HG02571 (cell line): ENCODE data around the gene KIN.
A peak's percentile ranks its signal among the peaks of the same experiment; 100 is the strongest.
"Not testable (repeated sequence)": the region's sequence is repeated elsewhere in the genome, so short reads cannot be mapped to it uniquely, and the experiment has no call there.

Experiments
- ATAC-seq: cut with Tn5 transposase; IDR thresholded peaks from one replicate; pipeline ENCODE4 v1.9.1; 2021; ENCODE audit warnings: mild to moderate bottlenecking, moderate library complexity; ENCODE audit not compliant: unreplicated experiment

Gene KIN, protein sequence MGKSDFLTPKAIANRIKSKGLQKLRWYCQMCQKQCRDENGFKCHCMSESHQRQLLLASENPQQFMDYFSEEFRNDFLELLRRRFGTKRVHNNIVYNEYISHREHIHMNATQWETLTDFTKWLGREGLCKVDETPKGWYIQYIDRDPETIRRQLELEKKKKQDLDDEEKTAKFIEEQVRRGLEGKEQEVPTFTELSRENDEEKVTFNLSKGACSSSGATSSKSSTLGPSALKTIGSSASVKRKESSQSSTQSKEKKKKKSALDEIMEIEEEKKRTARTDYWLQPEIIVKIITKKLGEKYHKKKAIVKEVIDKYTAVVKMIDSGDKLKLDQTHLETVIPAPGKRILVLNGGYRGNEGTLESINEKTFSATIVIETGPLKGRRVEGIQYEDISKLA

DNA sequence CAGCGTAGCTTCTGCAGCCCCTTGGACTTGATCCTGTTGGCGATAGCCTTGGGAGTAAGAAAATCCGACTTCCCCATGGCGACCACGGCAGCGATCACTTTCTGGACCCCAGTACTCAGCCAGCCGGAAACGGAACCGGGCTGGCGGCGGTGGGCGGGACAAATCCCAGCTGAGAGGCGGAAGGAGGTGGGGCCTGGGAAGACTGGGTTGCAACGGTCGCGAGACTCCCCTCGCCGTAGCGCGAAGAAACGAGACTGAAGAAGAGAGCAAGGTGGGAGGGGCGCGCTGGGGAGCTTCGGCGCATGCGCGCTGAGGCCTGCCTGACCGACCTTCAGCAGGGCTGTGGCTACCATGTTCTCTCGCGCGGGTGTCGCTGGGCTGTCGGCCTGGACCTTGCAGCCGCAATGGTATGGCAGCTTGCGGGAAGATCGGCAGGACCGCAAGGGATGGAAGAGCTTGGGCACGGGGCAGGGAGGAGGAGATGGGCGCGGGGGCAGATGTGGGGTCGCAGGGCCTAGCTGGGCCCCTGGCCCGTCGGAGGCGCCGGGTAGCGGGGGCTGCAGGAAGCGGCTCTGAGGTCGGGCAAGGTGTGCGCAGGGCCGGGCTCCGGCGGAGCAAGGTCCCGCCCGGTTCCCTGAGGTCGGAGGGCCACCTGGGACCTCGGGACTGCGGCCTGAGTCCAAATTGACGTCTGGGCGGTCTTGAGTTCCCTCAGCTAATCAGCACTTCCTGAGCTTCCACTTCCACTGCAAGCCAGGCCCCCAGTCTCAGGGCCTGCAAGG lies at the start of gene KIN, which contains the start of gene ATP5F1C:
KIN (minus strand) TSS at position 137 of the 782 bp plus-strand sequence; CDS start at position 77, 60 bp downstream.
ATP5F1C (plus strand) TSS at position 321 of the 782 bp plus-strand sequence; CDS start at position 352, 31 bp downstream.
- ATAC-seq = peak; percentile 94

DNA sequence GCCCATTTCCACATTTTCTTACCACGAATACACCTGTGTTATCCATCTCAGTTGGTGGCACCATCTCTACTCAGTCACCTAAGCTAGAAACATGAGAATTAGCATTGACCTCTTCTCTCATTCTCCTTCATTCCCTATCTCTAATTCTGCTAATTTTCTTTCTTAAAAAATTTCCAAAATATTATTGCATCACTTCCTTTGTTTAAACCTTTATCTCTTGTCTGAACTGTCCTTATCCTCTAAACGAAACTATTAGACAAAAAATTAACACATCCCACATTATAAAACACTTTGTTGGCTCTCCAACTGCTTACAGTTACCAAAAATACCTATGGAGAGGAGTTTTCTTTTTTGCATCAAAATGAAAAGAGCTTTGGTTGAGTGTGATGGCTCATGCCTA lies 48.8 kb upstream of the KIN start:
- ATAC-seq = no peak

DNA sequence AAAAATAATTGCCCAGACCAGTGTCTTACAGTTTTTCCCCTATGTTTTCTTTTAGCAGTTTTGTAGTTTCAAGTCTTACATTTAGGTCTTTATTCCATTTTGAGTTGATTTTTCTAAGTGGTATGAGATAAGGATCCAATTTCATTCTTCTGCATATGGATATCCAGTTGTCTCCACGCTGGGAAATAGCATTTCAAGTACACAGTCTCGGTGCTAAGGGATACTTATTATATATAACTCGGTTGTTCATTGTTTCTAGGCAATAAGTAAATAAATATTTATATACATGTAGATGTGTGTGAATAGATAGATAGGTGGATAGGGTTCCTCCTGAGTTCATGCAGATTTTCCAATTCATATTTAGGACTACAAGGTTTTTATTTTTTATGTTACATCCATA lies 46.5 kb upstream of the KIN start:
- ATAC-seq = no peak

DNA sequence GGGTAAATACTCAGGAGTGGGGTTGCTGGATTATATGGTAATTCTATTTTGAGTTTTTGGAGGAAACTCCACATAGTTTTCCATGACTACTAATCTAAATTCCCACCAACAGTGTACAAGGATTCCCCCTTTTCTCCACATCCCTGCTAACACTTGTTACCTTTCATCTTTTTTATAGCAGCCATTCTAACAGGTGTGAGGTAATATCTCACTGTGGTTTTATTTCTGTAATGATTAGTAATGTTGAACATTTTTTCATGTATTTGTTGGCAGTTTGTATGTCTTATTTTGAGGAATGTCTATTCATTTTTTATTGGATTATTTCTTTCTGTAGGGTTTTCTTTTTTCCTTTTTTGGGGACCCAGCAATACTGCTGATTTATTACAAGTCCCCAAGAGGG lies 45.4 kb upstream of the KIN start:
- no peak for ATAC-seq

DNA sequence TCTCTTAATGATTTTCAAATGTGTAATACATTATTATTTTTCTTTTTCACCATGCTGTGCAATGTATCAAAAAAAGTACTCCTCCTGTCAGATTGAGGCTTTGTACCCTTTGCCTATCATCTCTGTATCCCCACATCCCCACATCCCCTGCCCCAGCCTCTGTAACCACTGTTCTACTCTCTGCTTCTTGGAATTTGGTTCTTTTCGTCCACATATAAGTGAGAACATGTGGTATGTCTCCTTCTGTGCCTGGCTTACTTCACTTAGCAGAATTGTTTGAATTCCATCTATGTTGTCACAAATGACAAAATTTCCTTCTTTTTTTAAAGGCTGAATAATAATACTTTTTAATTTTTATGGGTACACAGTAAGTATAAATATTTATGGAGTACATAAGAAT lies 44.3 kb upstream of the KIN start:
- ATAC-seq = no peak

DNA sequence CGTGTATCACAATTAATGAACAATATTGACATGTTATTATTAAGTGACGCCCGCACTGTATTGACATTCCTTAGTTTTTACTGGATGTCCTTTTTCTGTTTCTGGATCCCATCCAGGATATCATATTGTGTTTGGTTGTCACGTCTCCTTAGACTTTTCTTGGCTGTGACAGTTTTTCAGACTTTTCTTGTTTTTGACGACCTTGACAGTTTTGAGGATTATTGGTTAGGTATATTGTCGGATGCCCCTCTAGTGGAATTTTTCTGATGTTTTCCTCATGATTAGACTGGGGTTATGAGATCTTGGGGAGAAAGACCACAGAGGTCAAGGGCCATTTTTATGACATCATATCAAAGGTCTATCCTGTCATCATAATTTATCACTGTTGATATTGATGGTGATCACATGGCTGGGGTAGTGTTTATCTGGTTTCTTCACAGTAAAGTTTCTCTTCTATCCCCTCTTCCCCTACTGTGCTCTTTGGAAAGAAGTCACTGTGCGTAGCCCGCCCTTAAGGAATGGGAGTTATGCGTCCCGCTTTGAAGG lies 41.6 kb upstream of the KIN start:
- no peak for ATAC-seq

DNA sequence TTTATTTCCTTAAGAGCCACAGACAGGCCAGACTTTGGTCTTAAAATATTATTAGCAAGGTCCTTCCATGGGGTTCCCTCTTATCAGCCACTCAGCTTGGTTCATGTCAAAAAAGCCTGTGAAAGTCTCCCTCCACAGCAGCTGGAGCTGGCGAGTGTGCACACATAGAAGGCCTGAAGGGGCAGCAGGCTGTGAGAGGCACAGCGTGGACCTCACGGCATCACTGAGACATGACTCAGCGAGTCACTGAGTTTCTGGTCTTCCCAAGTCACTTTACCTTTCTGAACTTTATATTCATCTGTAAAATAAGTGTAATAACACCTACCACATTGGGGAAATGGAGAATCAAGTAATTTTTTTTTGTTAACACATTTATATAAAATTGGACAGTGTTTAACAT lies 39.2 kb upstream of the KIN start:
- ATAC-seq = no peak

DNA sequence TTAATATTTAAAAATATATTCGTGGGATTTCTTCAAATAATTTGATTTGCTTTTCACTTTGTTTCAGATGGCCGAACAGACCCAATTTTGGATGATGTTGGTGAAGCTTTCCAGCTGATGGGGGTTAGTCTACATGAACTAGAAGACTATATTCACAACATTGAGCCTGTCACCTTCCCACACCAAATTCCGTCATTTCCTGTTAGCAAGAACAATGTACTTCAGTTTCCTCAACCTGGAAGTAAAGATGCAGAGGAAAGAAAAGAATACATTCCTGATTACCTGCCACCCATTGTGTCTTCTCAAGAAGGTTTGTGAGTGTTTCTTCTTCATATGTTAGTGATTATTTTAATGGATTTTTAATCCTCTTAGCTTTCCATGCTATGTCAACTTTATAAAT lies 36.5 kb upstream of the KIN start:
- no peak for ATAC-seq

DNA sequence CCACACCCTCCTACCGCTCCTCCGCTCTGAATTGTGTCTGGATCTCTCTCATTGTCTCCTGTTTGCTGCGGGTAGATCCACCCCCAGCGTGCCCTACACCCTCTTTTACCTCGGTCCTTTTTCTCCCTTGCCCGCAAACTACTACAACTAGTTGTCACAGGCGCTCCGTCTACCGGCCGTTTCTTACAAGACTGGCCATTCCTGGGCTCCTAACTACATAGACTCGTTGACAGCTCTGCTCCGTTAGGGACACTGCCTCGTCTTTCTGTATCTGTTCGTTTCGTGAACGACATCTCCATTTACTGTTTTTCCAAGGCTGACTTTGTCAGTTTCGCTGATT lies 31.3 kb upstream of the KIN start:
- ATAC-seq = peak; percentile 39

DNA sequence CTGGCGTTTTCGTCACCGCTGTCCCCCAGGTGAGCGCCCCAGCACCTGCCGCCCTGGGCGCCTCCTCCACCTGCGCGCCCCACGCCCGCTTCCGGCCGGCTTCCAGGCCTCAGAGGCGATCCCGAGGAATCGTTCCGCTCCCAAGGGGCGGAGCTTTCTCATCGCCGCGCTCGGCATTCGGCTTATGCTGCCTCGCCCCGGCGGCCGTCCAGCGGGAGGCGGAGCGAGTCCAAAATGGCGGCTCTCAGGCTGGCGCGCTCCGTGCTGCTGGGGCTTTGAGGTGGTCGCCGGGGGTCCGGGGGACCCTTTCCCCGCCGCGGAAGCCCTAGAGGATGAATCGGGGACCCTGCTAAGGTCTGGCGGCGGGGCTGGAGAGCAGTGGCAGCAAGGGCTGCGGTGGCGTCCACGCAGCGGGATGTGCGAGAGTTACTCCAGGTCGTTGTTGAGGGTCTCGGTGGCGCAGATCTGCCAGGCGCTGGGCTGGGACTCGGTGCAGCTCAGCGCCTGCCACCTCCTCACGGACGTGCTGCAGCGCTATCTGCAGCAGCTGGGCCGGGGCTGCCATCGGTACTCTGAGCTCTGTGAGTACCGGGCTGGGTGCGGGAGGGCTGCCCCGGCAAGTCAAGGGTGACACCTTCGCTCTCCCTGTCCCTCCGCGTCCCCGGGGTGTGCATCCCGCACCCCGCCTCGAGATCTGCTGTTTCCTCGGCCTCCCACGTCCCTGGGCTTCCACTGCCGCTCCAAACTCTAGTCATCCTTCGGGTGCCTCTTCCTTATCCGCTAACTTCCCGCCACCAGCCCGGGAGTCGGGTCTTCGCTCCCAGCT lies 30.7 kb upstream of the KIN start, which contains the start of gene TAF3:
TAF3 (plus strand) TSS at position 211 of the 826 bp plus-strand sequence; CDS start at position 416, 205 bp downstream.
- peak; percentile 85 for ATAC-seq

DNA sequence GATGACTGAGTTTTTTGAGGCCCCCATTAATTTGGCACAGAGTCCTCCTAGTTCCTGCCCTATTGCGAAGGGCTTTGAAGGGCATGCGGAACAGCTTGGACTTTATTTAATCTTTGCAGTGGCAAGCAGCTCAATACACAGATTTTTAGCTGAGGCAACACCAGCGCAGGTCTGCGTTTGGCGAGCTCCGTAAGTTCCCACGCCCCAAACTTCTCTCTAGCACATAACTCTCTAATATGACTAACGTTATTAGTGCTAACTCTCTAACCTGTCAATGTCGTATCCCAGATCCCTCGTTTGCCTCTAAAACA lies 30.1 kb upstream of the KIN start:
- ATAC-seq = peak; percentile 10

DNA sequence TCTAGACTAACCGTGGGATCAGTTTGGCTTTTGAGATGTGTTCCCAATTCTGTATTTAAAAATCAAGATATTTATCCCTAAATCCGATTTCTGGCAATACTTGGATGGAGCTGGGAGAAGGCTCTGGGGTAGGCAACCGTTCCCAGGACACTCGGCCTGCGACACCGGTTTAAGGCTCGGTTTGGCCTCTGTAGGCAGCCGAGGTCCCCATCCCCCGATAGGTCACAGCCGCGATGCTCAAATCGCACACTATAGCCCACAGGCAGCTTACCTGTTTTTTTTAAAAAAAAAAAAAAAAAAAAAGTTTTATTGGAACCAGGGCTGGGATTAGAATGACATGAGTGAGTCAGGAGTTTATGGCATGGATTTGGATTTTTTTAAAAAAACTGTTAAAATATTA lies 29.8 kb upstream of the KIN start:
- no peak for ATAC-seq

DNA sequence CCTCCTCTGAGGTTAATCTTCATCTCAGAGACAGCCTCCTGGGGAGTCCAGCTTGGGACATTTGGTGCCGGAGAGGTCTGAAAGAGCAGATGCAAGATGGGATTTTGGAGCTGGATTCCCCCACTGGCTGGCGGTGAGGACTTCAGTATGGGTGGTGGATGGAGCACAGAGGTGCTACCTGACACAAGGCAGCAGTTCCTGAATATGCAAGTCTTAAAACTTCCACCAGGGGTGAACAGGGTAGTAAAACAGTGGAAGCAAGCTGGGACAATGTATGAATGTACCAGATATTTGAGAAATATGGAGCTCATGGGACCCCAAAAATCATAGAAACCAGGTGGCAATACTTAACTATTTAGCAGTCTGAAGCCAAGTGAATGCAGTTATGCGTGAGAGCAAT lies 25.7 kb upstream of the KIN start:
- ATAC-seq = no peak

DNA sequence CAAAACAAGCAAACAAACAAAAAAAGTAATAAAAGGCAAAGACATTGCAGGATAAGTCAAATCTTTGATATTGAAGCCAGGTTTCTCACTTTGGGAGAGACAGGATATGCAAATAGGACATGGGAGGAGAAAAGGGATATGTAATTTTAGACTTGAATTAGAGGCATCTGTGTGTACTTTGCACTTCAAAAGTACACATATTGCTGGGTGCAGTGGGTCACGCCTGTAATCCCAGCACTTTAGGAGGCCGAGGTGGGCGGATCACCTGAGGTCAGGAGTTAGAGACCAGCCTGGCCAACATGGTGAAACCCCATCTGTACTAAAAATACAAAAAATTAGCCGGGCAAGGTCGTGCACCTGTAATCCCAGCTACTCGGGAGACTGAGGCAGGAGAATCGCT lies 23.9 kb upstream of the KIN start:
- ATAC-seq = not testable (repeated sequence)

DNA sequence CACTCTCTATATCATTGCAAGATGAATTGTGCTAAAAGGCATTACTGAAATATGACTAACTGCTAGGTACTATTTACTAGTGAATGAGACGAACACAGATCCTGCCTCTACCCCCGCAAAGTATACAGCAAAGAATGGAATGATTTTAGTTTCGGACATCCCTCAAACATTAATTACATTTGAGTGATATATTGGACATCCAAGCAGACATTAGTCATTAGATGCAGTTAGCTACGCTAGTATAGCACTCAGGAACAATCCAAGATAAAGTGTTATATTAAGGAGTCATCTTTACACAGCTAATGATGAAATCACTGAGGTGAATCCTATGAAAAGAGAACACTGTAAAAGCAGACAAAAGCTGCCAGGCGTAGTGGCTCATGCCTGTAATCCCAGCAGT lies 23.2 kb upstream of the KIN start:
- ATAC-seq = no peak

DNA sequence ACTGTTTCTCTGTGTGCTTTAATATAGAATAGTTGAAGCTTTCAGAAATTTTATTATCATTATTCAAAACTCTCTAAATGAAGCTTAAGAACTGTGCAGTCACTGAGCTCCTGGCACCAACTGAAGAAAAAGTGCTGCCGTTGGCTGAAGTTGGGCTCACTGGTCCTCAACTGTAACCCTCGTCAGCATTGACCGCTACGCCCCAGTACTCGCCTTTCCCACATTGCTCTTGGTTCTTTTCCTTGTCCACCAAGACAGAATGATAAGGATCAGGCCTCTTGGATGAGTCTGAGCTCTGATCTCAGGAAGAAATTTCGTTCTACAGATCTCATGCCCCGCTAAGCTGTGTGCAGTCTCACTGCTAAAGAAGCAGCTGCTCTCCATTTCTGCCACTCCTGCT lies 22.6 kb upstream of the KIN start:
- ATAC-seq = no peak

DNA sequence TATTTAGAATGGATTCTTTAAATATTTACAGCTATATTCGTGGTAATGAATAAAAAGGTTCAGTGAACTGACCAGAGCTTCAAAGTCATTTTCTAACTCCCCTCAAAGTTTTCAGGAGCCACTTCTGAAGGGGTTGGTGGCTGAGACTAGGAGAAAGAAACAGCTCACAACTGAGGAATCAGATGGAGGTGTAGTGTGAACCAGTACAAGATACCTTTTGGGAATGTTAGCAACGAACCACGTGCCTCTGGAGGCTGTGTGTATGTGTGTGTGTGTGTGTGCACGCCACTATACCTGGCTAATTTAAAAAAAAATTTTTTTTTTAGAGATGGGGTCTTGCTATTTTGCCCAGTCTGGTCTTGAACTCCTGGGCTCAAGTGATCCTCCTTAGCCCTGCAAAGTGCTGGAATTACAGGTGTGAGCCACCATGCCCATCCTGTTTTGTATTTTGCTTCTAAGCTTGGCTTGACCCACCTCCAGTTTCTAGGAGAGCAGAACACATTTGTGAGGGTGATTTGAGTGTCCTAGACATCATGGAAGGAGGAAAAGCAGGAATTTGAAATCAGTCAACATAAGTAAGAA lies 21.0 kb upstream of the KIN start:
- no peak for ATAC-seq

DNA sequence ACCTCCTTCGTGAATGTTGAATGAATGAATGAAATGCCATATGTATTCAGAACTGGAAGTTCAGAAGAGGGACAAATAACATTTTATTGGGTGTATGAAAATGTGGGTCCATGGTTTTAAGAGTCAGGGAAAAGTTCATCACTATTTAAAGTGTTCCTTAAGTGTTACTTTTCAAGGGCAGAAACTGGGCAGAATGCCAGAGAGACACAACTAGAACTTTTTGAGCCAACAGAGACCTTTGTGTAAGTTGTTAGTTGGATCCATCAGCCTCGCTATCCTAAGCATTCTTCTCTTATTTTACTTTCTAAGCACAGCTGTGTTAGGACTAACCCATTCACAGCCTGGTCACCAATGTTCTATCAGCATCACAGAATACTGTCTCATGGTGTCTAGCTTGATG lies 16.9 kb upstream of the KIN start:
- ATAC-seq = no peak

DNA sequence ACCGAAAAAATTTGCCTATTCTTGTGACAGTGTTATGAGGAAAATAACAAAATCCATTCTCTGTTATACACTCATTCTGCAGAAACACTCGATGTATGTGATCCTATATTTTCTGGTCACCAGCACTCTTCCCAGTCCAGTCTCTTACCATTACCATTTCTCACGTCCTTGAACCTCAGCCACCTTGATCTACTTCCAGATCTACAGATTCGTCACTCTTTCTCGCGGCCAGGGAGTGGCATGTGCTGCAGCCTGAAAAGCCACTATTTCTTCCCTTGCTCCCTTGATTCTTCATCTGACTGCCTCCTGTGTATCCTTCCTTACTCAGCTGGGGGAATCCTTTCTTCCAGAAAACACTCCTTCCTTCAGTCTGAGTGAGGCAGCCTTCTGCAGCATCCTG lies 16.4 kb upstream of the KIN start:
- ATAC-seq = no peak

DNA sequence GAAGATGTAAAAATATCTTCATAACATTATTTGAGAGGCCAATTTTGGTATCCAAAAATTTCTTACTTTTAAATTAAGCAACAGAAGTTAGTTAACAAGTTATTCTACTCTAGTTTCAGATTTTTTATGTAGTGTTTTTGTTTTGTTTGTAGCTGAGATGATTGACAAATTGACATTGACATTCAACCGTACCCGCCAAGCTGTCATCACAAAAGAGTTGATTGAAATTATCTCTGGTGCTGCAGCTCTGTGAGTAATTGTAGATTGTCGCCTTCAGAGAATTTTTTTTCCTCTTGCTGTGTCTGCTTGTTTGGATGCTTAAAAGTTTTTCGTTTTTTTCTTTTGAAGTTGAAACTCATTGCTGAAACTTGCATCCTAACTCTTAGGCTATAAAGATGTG lies 14.8 kb upstream of the KIN start:
- ATAC-seq = no peak

DNA sequence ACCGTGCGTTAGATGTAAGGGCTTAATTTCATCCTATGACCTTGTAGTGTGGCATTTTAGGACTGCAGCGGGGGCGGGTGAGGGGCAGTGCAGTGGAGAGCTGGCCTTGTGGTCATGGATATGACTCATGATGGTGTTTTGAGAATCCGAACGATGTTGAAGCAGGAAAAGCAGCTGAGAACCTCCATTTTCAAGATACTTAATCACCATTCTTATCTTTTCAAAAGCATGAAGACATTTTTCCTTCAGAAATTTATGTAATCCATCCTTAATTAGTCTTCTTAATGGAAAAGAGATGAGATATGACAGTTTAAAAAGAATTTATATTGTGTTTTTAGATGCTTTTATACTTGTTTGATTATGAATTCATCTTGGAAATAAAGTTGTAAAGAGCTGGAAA lies 9.8 kb upstream of the KIN start:
- no peak for ATAC-seq
